ENCODE measurements around the gene MUL1. TPM values are rescaled to one million over a fixed set of nuclear protein-coding genes. Genes with fewer than 3 reads are reported as not detected.

MUL1 gene
- total RNA-seq, 1 experiment from 2014 or later, result 21.9 TPM

GRCh38 chr1:20458717-20459116, 49.2 kb downstream of the MUL1 start (continued):
- no peak for TF ChIP-seq CBFB (CRISPR knock-in tag; IDR thresholded peaks at IDR 0.05; ENCODE audit: low read depth)

- CTCF ChIA-PET, result no interaction called here
- Mint-ChIP-seq H3K4me1 (peaks cover 5% of the 10 kb centered on the region), H3K27me3 (ENCODE audit: low read depth) (peaks cover 10% of the 10 kb centered on the region), H3K9me3 (no peaks in the 10 kb centered on the region), H3K36me3 (no peaks in the 10 kb centered on the region), H3K4me3 (no peak overlapping the region), H3K27ac (no peak overlapping the region)
- POLR2A ChIA-PET, result no interaction called here
- TF ChIP-seq MXD4 (CRISPR knock-in tag; IDR thresholded peaks at IDR 0.05; ENCODE audit: borderline replicate concordance), result no peak
- TF ChIP-seq ZNF416 (CRISPR knock-in tag; IDR thresholded peaks at IDR 0.05), result no peak
- no peak for TF ChIP-seq RORB (CRISPR knock-in tag; IDR thresholded peaks at IDR 0.05)
- no peak for TF ChIP-seq ATF1 (CRISPR knock-in tag; IDR thresholded peaks at IDR 0.05)
- no peak for TF ChIP-seq SP1 (CRISPR knock-in tag; conservative IDR thresholded peaks at IDR 0.05)
- TF ChIP-seq GTF2I (CRISPR knock-in tag; conservative IDR thresholded peaks at IDR 0.05), result no peak
- TF ChIP-seq IRF2 (CRISPR knock-in tag; IDR thresholded peaks at IDR 0.05; ENCODE audit: borderline replicate concordance, low read depth), result no peak
- no peak for TF ChIP-seq IRF1 (CRISPR knock-in tag; IDR thresholded peaks at IDR 0.05)
- TF ChIP-seq, protein P1, sequence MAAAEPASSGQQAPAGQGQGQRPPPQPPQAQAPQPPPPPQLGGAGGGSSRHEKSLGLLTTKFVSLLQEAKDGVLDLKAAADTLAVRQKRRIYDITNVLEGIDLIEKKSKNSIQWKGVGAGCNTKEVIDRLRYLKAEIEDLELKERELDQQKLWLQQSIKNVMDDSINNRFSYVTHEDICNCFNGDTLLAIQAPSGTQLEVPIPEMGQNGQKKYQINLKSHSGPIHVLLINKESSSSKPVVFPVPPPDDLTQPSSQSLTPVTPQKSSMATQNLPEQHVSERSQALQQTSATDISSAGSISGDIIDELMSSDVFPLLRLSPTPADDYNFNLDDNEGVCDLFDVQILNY (CRISPR knock-in tag; IDR thresholded peaks at IDR 0.05), result no peak
- no peak for TF ChIP-seq EMX1 (CRISPR knock-in tag; IDR thresholded peaks at IDR 0.05)
- TF ChIP-seq E2F4 (CRISPR knock-in tag; IDR thresholded peaks at IDR 0.05; ENCODE audit: borderline replicate concordance, low read depth), result no peak
- TF ChIP-seq ZNF219 (CRISPR knock-in tag; IDR thresholded peaks at IDR 0.05; ENCODE audit: borderline replicate concordance), result no peak
- TF ChIP-seq, protein P2, sequence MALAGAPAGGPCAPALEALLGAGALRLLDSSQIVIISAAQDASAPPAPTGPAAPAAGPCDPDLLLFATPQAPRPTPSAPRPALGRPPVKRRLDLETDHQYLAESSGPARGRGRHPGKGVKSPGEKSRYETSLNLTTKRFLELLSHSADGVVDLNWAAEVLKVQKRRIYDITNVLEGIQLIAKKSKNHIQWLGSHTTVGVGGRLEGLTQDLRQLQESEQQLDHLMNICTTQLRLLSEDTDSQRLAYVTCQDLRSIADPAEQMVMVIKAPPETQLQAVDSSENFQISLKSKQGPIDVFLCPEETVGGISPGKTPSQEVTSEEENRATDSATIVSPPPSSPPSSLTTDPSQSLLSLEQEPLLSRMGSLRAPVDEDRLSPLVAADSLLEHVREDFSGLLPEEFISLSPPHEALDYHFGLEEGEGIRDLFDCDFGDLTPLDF (CRISPR knock-in tag; IDR thresholded peaks at IDR 0.05), result no peak
- TF ChIP-seq CTCF (IDR thresholded peaks at IDR 0.05), result no peak
- no peak for TF ChIP-seq TP53 (CRISPR knock-in tag; IDR thresholded peaks at IDR 0.05)
- TF ChIP-seq NFE2L1 (CRISPR knock-in tag; IDR thresholded peaks at IDR 0.05), result no peak
- TF ChIP-seq, protein P3, sequence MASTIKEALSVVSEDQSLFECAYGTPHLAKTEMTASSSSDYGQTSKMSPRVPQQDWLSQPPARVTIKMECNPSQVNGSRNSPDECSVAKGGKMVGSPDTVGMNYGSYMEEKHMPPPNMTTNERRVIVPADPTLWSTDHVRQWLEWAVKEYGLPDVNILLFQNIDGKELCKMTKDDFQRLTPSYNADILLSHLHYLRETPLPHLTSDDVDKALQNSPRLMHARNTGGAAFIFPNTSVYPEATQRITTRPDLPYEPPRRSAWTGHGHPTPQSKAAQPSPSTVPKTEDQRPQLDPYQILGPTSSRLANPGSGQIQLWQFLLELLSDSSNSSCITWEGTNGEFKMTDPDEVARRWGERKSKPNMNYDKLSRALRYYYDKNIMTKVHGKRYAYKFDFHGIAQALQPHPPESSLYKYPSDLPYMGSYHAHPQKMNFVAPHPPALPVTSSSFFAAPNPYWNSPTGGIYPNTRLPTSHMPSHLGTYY (CRISPR knock-in tag; IDR thresholded peaks at IDR 0.05), result no peak
- TF ChIP-seq GRHL2 (CRISPR knock-in tag; IDR thresholded peaks at IDR 0.05; ENCODE audit: insufficient replicate concordance, severe bottlenecking), result no peak
- ATAC-seq (no peak), DNase-seq (ENCODE audit: low spot score) (no peak)
These were observed 53.9 kb downstream of the MUL1 start for GRCh38 chr1:20454004-20454403.

Measured in WTC11 (cell line).